Trophoblast cell (in vitro differentiated cells and primary cell): ENCODE measurements around the gene PTTG2.

Experiments
- DNase-seq, 2 donors: peaks; one replicate each; pipeline ENCODE4 v3.0.0-alpha.2; 2016
- H2AFZ ChIP-seq: 2 replicates; pipeline ENCODE4 v1.6.1; 2013; ENCODE audit warnings: low read length, moderate library complexity, mild to moderate bottlenecking; ENCODE audit not compliant: insufficient read depth, poor library complexity
- H2AK5ac ChIP-seq: 2 replicates; pipeline ENCODE4 v1.6.1; 2013; ENCODE audit warnings: mild to moderate bottlenecking, low read length
- H2BK120ac ChIP-seq: 2 replicates; pipeline ENCODE4 v1.6.1; 2013; ENCODE audit warnings: low read length, mild to moderate bottlenecking, moderate library complexity; ENCODE audit not compliant: insufficient read depth, poor library complexity
- H2BK12ac ChIP-seq: 2 replicates; pipeline ENCODE4 v1.6.1; 2013; ENCODE audit warnings: mild to moderate bottlenecking, low read length, moderate library complexity
- H2BK5ac ChIP-seq: 2 replicates; pipeline ENCODE4 v1.6.1; 2013; ENCODE audit warnings: low read length, low read depth, moderate library complexity, mild to moderate bottlenecking; ENCODE audit not compliant: poor library complexity
- H3K14ac ChIP-seq: 2 replicates; pipeline ENCODE4 v1.6.1; 2013; ENCODE audit warnings: mild to moderate bottlenecking, low read length
- H3K18ac ChIP-seq: 2 replicates; pipeline ENCODE4 v1.6.1; 2013; ENCODE audit warnings: mild to moderate bottlenecking, low read length
- H3K23ac ChIP-seq: 2 replicates; pipeline ENCODE4 v1.6.1; 2013; ENCODE audit warnings: low read length
- H3K27ac ChIP-seq: 2 replicates; pipeline ENCODE4 v1.5.1; 2013; ENCODE audit warnings: low read depth, mild to moderate bottlenecking, inconsistent platforms, low read length, moderate library complexity
- H3K27me3 ChIP-seq: 2 replicates; pipeline ENCODE4 v1.6.1; 2013; ENCODE audit warnings: inconsistent platforms, mild to moderate bottlenecking, low read length, moderate library complexity; ENCODE audit not compliant: insufficient read depth
- H3K36me3 ChIP-seq, 2 experiments: 1 replicate in 1 of 2; 2 replicates in 1 of 2; pipeline ENCODE4 v1.6.1; 2013; ENCODE audit warnings: low read length in 2 of 2, mild to moderate bottlenecking in 2 of 2, moderate library complexity in 1 of 2; ENCODE audit not compliant: insufficient read depth in 2 of 2, control insufficient read depth in 1 of 2
- H3K4ac ChIP-seq: 2 replicates; pipeline ENCODE4 v1.6.1; 2013; ENCODE audit warnings: low read depth, mild to moderate bottlenecking, low read length, moderate library complexity
- H3K4me1 ChIP-seq, 2 experiments: 1 replicate in 1 of 2; 2 replicates in 1 of 2; pipeline ENCODE4 v1.6.1; 2013; ENCODE audit warnings: low read length in 2 of 2, mild to moderate bottlenecking in 2 of 2, moderate library complexity in 1 of 2; ENCODE audit not compliant: insufficient read depth in 2 of 2, control insufficient read depth in 1 of 2
- H3K4me2 ChIP-seq: 2 replicates; pipeline ENCODE4 v1.6.1; 2013; ENCODE audit warnings: inconsistent platforms, mild to moderate bottlenecking, low read length, moderate library complexity
- H3K4me3 ChIP-seq: 2 replicates; pipeline ENCODE4 v1.5.1; 2013; ENCODE audit warnings: mild to moderate bottlenecking, low read depth, low read length, inconsistent platforms
- H3K79me1 ChIP-seq: one replicate; pipeline ENCODE4 v1.6.1; 2013; ENCODE audit warnings: low read length
- H3K79me2 ChIP-seq: 2 replicates; pipeline ENCODE4 v1.6.1; 2013; ENCODE audit warnings: low read length, mild to moderate bottlenecking; ENCODE audit not compliant: control insufficient read depth, insufficient read depth, poor library complexity
- H3K9ac ChIP-seq: 2 replicates; pipeline ENCODE4 v1.6.1; 2013; ENCODE audit warnings: mild to moderate bottlenecking, low read length
- H3K9me3 ChIP-seq: 2 replicates; pipeline ENCODE4 v1.6.1; 2013; ENCODE audit warnings: low read depth, mild to moderate bottlenecking, control low read depth, inconsistent platforms, low read length; ENCODE audit not compliant: insufficient read depth
- H4K12ac ChIP-seq: 2 replicates; pipeline ENCODE4 v1.6.1; 2013; ENCODE audit warnings: low read depth, mild to moderate bottlenecking, low read length, moderate library complexity
- H4K8ac ChIP-seq: 2 replicates; pipeline ENCODE4 v1.6.1; 2013; ENCODE audit warnings: low read depth, mild to moderate bottlenecking, low read length, moderate library complexity
- H4K91ac ChIP-seq: one replicate; pipeline ENCODE4 v1.6.1; 2013; ENCODE audit warnings: low read depth, mild to moderate bottlenecking, low read length, moderate library complexity
- WGBS: extraction: QIAGEN DNeasy Blood & Tissue Kit; methylation state at CpG from one replicate; pipeline ENCODE4 v1.1.7; 2013; ENCODE audit warnings: missing lambda C conversion rate; ENCODE audit not compliant: insufficient read length, insufficient coverage; ENCODE audit errors: extremely low coverage; 5-methylcytosine and 5-hydroxymethylcytosine counted together

The PTTG2 gene

DNA sequence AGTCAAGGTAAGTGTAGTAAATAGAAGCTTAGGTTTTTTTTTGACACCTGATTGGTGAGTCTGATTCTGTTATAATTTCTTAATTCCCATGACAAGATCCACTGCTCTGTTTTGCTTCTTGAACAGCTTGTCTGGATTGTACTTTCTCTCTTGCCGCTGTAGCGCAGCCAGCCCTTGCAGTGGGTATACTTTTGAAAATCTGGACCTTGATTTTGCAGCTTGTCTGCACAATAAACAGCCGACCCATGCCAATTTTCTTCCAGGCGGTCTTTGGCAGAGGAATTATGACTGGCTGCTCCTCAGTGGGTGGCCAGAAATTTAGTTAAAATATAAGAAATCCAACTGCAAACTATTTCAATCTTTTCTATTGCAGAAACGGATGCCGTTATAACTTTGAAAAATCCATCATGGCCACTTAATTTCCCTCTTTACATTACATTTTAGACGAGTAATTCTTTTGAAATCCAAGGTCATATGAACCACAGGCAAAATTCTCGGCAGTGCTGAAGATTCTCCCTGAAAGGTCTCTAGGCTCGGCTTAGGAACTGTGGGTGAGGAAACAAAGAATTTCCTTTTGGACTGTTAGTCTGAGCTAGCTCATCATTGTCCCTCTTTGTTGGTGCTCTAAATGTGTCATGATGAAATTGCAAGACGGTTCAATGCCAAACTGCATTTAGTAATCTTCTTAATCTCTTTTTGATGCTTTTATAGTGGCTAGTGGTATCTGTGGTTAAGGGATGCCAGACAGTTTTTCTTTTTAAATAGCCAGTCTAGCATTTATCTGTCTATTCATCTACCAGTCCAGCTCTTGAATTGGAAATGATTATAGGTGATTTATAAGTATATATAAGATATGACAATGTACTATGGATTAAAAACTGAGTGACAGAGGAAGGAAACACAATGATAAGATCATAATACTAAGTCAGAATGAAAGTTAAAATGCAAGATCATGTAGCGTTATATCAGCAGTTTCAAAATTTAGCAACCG lies 31.5 kb upstream of the PTTG2 start:
- H4K91ac ChIP-seq, result no peak overlapping the region

GRCh38 chr4:37934096-37934495 lies 26.1 kb upstream of the PTTG2 start:
- Histone ChIP-seq H4K8ac (no peak overlapping the region), H3K79me1 (no peaks in the 10 kb centered on the region), H3K79me2 (no peaks in the 10 kb centered on the region), H3K9me3 (no peaks in the 10 kb centered on the region), H3K4me2 (no peak overlapping the region), H3K9ac (no peak overlapping the region), H3K27ac (no peak overlapping the region), H3K14ac (no peak overlapping the region), H3K18ac (no peak overlapping the region), H3K36me3 (no peaks in the 10 kb centered on the region), H2BK12ac (no peak overlapping the region), H3K4me1 (no peaks in the 10 kb centered on the region), H4K91ac (no peak overlapping the region), H2BK120ac (no peak overlapping the region), H3K27me3 (no peaks in the 10 kb centered on the region), H4K12ac (no peak overlapping the region), H2AK5ac (no peak overlapping the region), H3K4ac (no peak overlapping the region), H3K4me3 (no peak overlapping the region), H2BK5ac (no peak overlapping the region), H3K23ac (no peak overlapping the region), H2AFZ (no peak overlapping the region)
- DNase-seq, result no peak
- no CpG with 5 or more reads among the region's 8 CpGs for WGBS

More for the DNA sequence above, 31.5 kb upstream of the PTTG2 start:
- no peak overlapping the region for H3K27ac ChIP-seq
- H3K79me2 ChIP-seq, result no peaks in the 10 kb centered on the region
- H3K79me1 ChIP-seq, result no peaks in the 10 kb centered on the region
- no peak overlapping the region for H2AK5ac ChIP-seq
- no peaks in the 10 kb centered on the region for H3K4me1 ChIP-seq
- H4K12ac ChIP-seq, result no peak overlapping the region
- WGBS, result no CpG with 5 or more reads among the region's 12 CpGs
- no peak overlapping the region for H2BK120ac ChIP-seq
- no peak overlapping the region for H3K4me3 ChIP-seq
- H3K4ac ChIP-seq, result no peak overlapping the region
- no peaks in the 10 kb centered on the region for H3K36me3 ChIP-seq
- no peak overlapping the region for H2BK12ac ChIP-seq
- H4K8ac ChIP-seq, result no peak overlapping the region
- no peaks in the 10 kb centered on the region for H3K27me3 ChIP-seq
- H2AFZ ChIP-seq, result no peak overlapping the region
- no peak overlapping the region for H3K23ac ChIP-seq
- H3K18ac ChIP-seq, result no peak overlapping the region
- H3K14ac ChIP-seq, result no peak overlapping the region
- no peak for DNase-seq
- no peak overlapping the region for H2BK5ac ChIP-seq
- no peak overlapping the region for H3K9ac ChIP-seq
- no peak overlapping the region for H3K4me2 ChIP-seq
- H3K9me3 ChIP-seq, result no peaks in the 10 kb centered on the region

DNA sequence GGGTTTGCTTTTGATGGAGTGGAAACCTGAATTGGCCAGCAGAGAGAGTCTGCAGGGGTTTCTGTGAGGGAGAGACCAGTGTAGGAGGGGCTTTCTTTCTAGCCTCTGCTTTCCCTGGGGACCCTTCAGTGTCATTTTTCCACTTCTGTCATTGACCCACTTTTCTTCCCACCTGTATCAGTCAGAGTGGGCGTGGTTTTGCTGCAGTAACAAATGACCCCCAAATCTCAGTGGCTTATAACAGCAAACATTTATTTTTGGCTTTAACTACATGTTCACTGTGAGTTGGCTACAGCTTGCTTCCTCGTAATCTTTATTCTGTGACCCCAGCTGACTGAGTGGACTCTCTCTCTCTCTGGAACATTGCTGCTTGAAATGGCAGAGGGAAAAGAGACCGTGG lies 25.6 kb upstream of the PTTG2 start:
- H4K12ac ChIP-seq, result no peak overlapping the region
- no peaks in the 10 kb centered on the region for H3K36me3 ChIP-seq
- no peak overlapping the region for H3K4me2 ChIP-seq
- no peak overlapping the region for H2AFZ ChIP-seq
- H2BK12ac ChIP-seq, result no peak overlapping the region
- no peaks in the 10 kb centered on the region for H3K4me1 ChIP-seq
- H4K8ac ChIP-seq, result no peak overlapping the region
- H3K4me3 ChIP-seq, result no peak overlapping the region
- no peaks in the 10 kb centered on the region for H3K27me3 ChIP-seq
- H3K14ac ChIP-seq, result no peak overlapping the region
- H3K18ac ChIP-seq, result no peak overlapping the region
- no peak overlapping the region for H3K9ac ChIP-seq
- no peak overlapping the region for H2BK5ac ChIP-seq
- H3K9me3 ChIP-seq, result no peaks in the 10 kb centered on the region
- H3K79me1 ChIP-seq, result no peaks in the 10 kb centered on the region
- no CpG with 5 or more reads among the region's 3 CpGs for WGBS
- no peak overlapping the region for H2AK5ac ChIP-seq
- no peak overlapping the region for H4K91ac ChIP-seq
- H3K27ac ChIP-seq, result no peak overlapping the region
- H3K79me2 ChIP-seq, result no peaks in the 10 kb centered on the region
- no peak overlapping the region for H3K4ac ChIP-seq
- no peak overlapping the region for H3K23ac ChIP-seq
- no peak for DNase-seq
- no peak overlapping the region for H2BK120ac ChIP-seq

DNA sequence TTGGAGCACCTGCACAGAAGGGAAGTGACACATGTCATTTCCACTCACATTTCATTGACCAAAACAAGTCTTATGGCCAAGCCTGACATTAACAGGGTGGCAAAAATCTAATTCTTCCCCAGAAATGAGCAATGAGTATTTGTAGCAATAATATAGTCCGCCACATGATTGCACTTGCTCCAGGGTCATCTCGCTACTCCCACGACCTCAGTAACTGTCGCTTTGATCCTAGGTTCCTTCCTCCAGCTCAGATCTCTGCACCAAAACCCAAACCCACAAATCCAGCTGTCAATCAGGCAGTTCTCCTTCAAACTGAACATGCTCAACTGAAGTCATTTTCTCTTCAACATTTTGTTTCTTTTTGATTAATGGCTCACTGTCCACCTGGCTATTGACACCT lies 25.2 kb upstream of the PTTG2 start:
- no CpG with 5 or more reads among the region's 4 CpGs for WGBS
- H3K18ac ChIP-seq, result no peak overlapping the region
- no peak overlapping the region for H2AFZ ChIP-seq
- H3K79me2 ChIP-seq, result no peaks in the 10 kb centered on the region
- no peak overlapping the region for H4K8ac ChIP-seq
- no peaks in the 10 kb centered on the region for H3K36me3 ChIP-seq
- H2AK5ac ChIP-seq, result no peak overlapping the region
- H2BK12ac ChIP-seq, result no peak overlapping the region
- H3K4ac ChIP-seq, result no peak overlapping the region
- H4K12ac ChIP-seq, result no peak overlapping the region
- H4K91ac ChIP-seq, result no peak overlapping the region
- H3K9me3 ChIP-seq, result no peaks in the 10 kb centered on the region
- no peak overlapping the region for H3K9ac ChIP-seq
- H3K14ac ChIP-seq, result no peak overlapping the region
- H2BK5ac ChIP-seq, result no peak overlapping the region
- H2BK120ac ChIP-seq, result no peak overlapping the region
- no peak overlapping the region for H3K4me3 ChIP-seq
- H3K4me2 ChIP-seq, result no peak overlapping the region
- no peaks in the 10 kb centered on the region for H3K79me1 ChIP-seq
- H3K23ac ChIP-seq, result no peak overlapping the region
- no peaks in the 10 kb centered on the region for H3K4me1 ChIP-seq
- no peak for DNase-seq
- H3K27me3 ChIP-seq, result no peaks in the 10 kb centered on the region
- H3K27ac ChIP-seq, result no peak overlapping the region
